T-cell (primary cell): ENCODE measurements around the gene ANAPC2. TPM values are rescaled to one million over a fixed set of nuclear protein-coding genes. Genes with fewer than 3 reads are reported as not detected.

ENCODE experiments used
- ATAC-seq, 4 experiments: fragments of 200-7000 bp in 3 of 4; fragments of 150-1000 bp in 1 of 4; cut with Tn5 transposase; replicated peaks in 1 of 4; 1 replicate in 3 of 4; 2 replicates in 1 of 4; pipeline ENCODE4 v1.10.0; 2021; ENCODE audit warnings: moderate library complexity in 3 of 4, mild to moderate bottlenecking in 2 of 4, moderate number of reproducible peaks in 1 of 4
- CTCF ChIA-PET, 2 donors: fragments of 300-600 bp; sonication (Branson Sonifier 250); formaldehyde crosslinking; loops; one replicate each; lab custom pipeline; 2022; ENCODE audit warnings: antibody characterized with exemption in 2 of 2; lab: Charles Lee
- POLR2A ChIA-PET, 2 donors: fragments of 300-600 bp; sonication (Branson Sonifier 250); formaldehyde crosslinking; loops; one replicate each; lab custom pipeline; 2022; ENCODE audit warnings: antibody characterized with exemption in 2 of 2; lab: Charles Lee
- DNase-seq, 35 experiments: peaks; one replicate each; pipeline versions ENCODE4 v3.0.0 to v3.0.0-alpha.2; 2013 to 2023
- H3K27ac ChIP-seq: one replicate; pipeline ENCODE4 v1.5.1; 2013; ENCODE audit warnings: low read length
- H3K27me3 ChIP-seq, 2 experiments: replicated peaks in 1 of 2; 1 replicate in 1 of 2; 2 replicates in 1 of 2; pipeline versions ENCODE4 v1.6.1 to v1.7.0; 2013; ENCODE audit warnings: low read length in 1 of 2, mixed read lengths in 1 of 2; ENCODE audit not compliant: control insufficient read depth in 2 of 2, insufficient read depth in 2 of 2; ENCODE audit errors: extremely low read depth in 1 of 2
- H3K36me3 ChIP-seq, 2 donors: 1 replicate in 1 of 2; 2 replicates in 1 of 2; pipeline versions ENCODE4 v1.6.1 to v1.7.0; 2013; ENCODE audit warnings: low read length in 1 of 2; ENCODE audit not compliant: control insufficient read depth in 2 of 2, insufficient read depth in 1 of 2; ENCODE audit errors: extremely low read depth in 1 of 2
- H3K4me1 ChIP-seq, 2 experiments: 1 replicate in 1 of 2; 2 replicates in 1 of 2; pipeline versions ENCODE4 v1.6.1 to v1.7.0; 2013; ENCODE audit warnings: low read length in 2 of 2, mixed read lengths in 1 of 2; ENCODE audit not compliant: insufficient read depth in 2 of 2, control insufficient read depth in 1 of 2; ENCODE audit errors: extremely low read depth in 1 of 2
- H3K4me3 ChIP-seq, 2 donors: 1 replicate in 1 of 2; 2 replicates in 1 of 2; pipeline versions ENCODE4 v1.5.1 to v1.7.0; 2013; ENCODE audit warnings: mild to moderate bottlenecking in 2 of 2, low read length in 1 of 2, moderate library complexity in 1 of 2; ENCODE audit not compliant: control insufficient read depth in 1 of 2; ENCODE audit errors: extremely low read depth in 1 of 2
- H3K9me3 ChIP-seq: 2 replicates; pipeline ENCODE4 v1.7.0; 2013
- H3K27ac Mint-ChIP-seq, 2 donors: one replicate each; pipeline ENCODE4 v1.8.0; 2020 to 2021; ENCODE audit warnings: mild to moderate bottlenecking in 2 of 2, mixed read lengths in 2 of 2
- H3K27me3 Mint-ChIP-seq, 2 donors: one replicate each; pipeline ENCODE4 v1.8.0; 2021 to 2022; ENCODE audit warnings: mixed read lengths in 2 of 2
- H3K36me3 Mint-ChIP-seq: one replicate; pipeline ENCODE4 v1.8.0; 2021; ENCODE audit warnings: mixed read lengths
- H3K4me1 Mint-ChIP-seq, 3 donors: one replicate each; pipeline ENCODE4 v1.8.0; 2020 to 2022; ENCODE audit warnings: mixed read lengths in 3 of 3, mild to moderate bottlenecking in 1 of 3
- H3K4me3 Mint-ChIP-seq, 3 donors: one replicate each; pipeline ENCODE4 v1.8.0; 2020 to 2022; ENCODE audit warnings: mild to moderate bottlenecking in 3 of 3, mixed read lengths in 3 of 3, moderate library complexity in 3 of 3
- H3K9me3 Mint-ChIP-seq, 3 donors: one replicate each; pipeline ENCODE4 v1.8.0; 2020 to 2022; ENCODE audit warnings: mixed read lengths in 3 of 3
- WGBS: methylation state at CpG from one replicate; pipeline ENCODE4 v1.1.5; 2013; ENCODE audit warnings: missing lambda C conversion rate; ENCODE audit not compliant: insufficient coverage; 5-methylcytosine and 5-hydroxymethylcytosine counted together
- total RNA-seq, 35 experiments: library from RNA in 6 of 35; stranded (reverse) in 6 of 35; fragments of 120-200 nt in 1 of 35; gene quantifications; one replicate each; pipeline versions ENCODE4 v1.2.1 to v1.2.4 and lab custom pipeline; 2013 to 2026

The ANAPC2 gene
- total RNA-seq, 5 donors from 2014 or later (not counting 1 experiment from before 2014, with no cell fraction given), result 133 to 142 (median 141) TPM

DNA sequence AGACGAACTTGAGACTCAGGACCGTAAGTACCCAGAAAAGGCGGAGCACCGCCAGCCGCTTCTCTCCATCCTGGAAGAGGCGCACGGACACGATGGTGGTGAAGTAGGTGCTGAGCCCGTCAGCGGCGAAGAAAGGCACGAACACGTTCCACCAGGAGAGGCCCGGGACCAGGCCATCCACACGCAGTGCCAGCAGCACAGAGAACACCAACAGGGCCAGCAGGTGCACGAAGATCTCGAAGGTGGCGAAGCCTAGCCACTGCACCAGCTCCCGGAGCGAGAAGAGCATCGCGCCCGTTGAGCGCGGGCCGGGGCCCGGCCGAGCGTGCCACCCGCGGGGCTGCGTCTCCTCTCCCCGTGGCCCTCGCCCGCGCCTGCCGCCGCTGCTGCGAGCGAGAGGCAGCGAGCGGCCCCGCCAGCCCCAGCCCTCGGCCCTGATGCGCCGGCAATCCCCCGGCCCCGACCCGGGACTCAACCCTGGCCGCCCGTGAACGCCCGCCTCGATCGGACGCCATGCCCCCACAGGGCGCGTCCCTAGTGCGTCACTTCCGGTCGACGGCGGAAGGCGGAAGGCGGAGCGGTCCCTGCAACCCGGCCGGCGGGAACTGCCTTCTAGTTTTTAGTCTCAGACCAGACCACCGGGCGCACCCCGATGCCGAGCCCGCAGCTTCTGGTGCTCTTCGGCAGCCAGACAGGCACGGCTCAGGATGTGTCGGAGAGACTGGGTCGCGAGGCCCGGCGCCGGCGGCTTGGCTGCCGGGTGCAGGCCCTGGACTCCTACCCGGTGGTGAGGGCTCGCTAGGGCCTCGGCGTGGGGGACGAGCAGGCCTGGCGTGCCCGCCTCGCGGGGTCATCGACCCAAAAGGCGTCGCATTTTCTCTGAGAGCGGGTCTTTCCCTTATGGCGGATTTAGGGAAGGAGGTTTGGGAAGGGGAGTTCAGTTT is 17.0 kb upstream of the ANAPC2 start, which contains the start of the genes NDOR1 and TMEM203:
NDOR1 (plus strand) TSS at position 575 of the 944 bp plus-strand sequence; CDS start at position 653, 78 bp downstream.
TMEM203 (minus strand) TSS at position 523 of the 944 bp plus-strand sequence; CDS start at position 289, 234 bp downstream.
- POLR2A ChIA-PET, result interaction anchor here (1.0 to 1.2 kb wide), 2 partner anchors 17 to 36 kb away, joined by 3 to 4 read pairs; partner anchors contain the start of genes RNF208 (in 1 of the 2) and TUBB4B (in 1 of the 2)
- H3K9me3 Mint-ChIP-seq, result no peaks in the 10 kb centered on the region

DNA sequence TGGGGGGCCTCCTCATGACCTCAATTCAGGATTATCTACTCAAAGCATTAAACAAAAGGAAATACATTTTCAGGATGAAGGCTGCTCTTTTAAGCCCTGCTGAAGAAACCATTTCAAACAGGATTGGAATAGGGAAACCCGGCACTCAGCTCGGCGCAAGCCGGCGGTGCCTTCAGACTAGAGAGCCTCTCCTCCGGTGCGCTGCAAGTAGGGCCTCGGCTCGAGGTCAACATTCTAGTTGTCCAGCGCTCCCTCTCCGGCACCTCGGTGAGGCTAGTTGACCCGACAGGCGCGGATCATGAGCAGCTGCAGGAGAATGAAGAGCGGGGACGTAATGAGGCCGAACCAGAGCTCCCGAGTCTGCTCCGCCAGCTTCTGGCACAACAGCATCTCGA is 16.4 kb upstream of the ANAPC2 start:
- Mint-ChIP-seq H3K4me3 (peak overlapping the region; percentile 90 to 92 (median 91)), H3K36me3 (peaks cover 9% of the 10 kb centered on the region), H3K27ac (peak overlapping the region; percentile 88 to 89), H3K9me3 (no peaks in the 10 kb centered on the region), H3K27me3 (no peaks in the 10 kb centered on the region), H3K4me1 (peaks cover 39 to 63% (median 48%) of the 10 kb centered on the region in 3 donors)
- Histone ChIP-seq H3K4me3 (peak overlapping the region; percentile 71 to 88), H3K36me3 (peaks cover 0 to 6% of the 10 kb centered on the region in 2 donors), H3K27me3 (peaks cover 0 to under 1% of the 10 kb centered on the region in 2 experiments), H3K4me1 (peaks cover 22 to 53% of the 10 kb centered on the region in 2 experiments), H3K27ac (peak overlapping the region; percentile 73), H3K9me3 (no peaks in the 10 kb centered on the region)
- POLR2A ChIA-PET, result interaction anchor here in 1 of 2 donors (1.2 kb wide), 1 partner anchor 36 kb away, joined by 4 read pairs; the partner anchor contains the start of gene TUBB4B
- CTCF ChIA-PET, result interaction anchor here in 1 of 2 donors (0.5 to 0.6 kb wide), 2 partner anchors 32 to 84 kb away, joined by 3 read pairs; no protein-coding TSS in a partner anchor
- DNase-seq (no peak), ATAC-seq (no peak)
- WGBS, result 21% methylated on average over 20 of the region's 21 CpGs

More for the DNA sequence above, 17.0 kb upstream of the ANAPC2 start, which contains the start of the genes NDOR1 and TMEM203:
- H3K4me3 ChIP-seq, result peak within 1 kb of the TSS; percentile 71 to 88
- no peaks in the 10 kb centered on the region for H3K9me3 ChIP-seq
- H3K36me3 Mint-ChIP-seq, result peaks cover 9% of the 10 kb centered on the region
- peak; percentile 50 to 59 (median 54) for ATAC-seq
- no peaks in the 10 kb centered on the region for H3K27me3 Mint-ChIP-seq
- peaks cover 22 to 51% of the 10 kb centered on the region in 2 experiments for H3K4me1 ChIP-seq
- peak; percentile 80 to 95 (median 91) for DNase-seq
- H3K27ac Mint-ChIP-seq, result peak within 1 kb of the TSS; percentile 88 to 89
- no peaks in the 10 kb centered on the region for H3K27me3 ChIP-seq
- peak within 1 kb of the TSS; percentile 90 to 92 (median 91) for H3K4me3 Mint-ChIP-seq
- peaks cover 0 to 6% of the 10 kb centered on the region in 2 donors for H3K36me3 ChIP-seq
- WGBS, result under 1% methylated on average over 95 of the region's 98 CpGs
- peaks cover 39 to 63% (median 48%) of the 10 kb centered on the region in 3 donors for H3K4me1 Mint-ChIP-seq
- CTCF ChIA-PET, result interaction anchor here in 1 of 2 donors (0.6 kb wide), 1 partner anchor 31 kb away, joined by 3 read pairs; no protein-coding TSS in a partner anchor
- peak within 1 kb of the TSS; percentile 73 for H3K27ac ChIP-seq

GRCh38 chr9:137202966-137203365 is 14.6 kb upstream of the ANAPC2 start:
- H3K4me3 Mint-ChIP-seq, result no peak overlapping the region
- H3K4me1 Mint-ChIP-seq, result peaks cover 39 to 66% (median 48%) of the 10 kb centered on the region in 3 donors
- WGBS, result 97% methylated on average over 4 of the region's 8 CpGs

DNA sequence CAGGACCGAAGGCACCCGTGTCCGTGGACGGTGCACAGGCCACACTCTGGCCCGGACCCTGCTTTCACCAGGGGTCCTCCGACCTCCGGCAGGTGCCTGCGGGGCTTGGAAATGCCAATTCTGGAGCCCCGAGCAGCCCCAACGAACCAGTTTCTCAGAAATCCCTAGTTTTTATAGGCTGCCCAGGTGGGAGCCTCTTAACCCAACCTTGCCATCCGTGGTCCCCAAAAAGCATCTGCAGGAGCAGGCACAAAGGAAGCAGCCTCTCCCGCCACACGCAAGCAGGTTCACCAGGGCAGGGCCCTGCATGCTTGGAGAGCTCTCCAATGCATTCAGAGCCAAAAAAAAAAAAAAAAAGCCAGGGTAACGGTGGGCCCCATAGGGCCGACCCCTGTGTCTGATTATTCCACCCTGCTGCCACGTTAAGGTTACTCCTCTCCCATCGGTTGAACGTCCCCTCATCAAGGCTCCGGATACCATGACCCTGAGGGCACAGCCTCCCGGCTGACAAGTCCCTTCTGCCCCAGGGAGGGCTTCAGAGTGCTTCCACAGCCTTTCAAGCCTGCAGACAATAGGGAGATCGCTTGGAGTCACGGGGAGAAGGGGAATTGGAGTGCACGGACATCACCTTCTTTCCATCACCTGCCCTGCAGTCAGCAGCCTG is 13.0 kb upstream of the ANAPC2 start:
- Histone ChIP-seq H3K27me3 (peaks cover 0 to 11% of the 10 kb centered on the region in 2 experiments), H3K27ac (peak overlapping the region; percentile 84), H3K4me3 (peak overlapping the region; percentile 75 to 83), H3K36me3 (peaks cover 0 to 2% of the 10 kb centered on the region in 2 donors), H3K9me3 (no peaks in the 10 kb centered on the region), H3K4me1 (peaks cover 18 to 55% of the 10 kb centered on the region in 2 experiments)
- Mint-ChIP-seq H3K9me3 (no peaks in the 10 kb centered on the region), H3K27ac (peak overlapping the region; percentile 78 to 79), H3K4me3 (peak overlapping the region; percentile 78 to 89 (median 81)), H3K4me1 (peaks cover 25 to 53% (median 35%) of the 10 kb centered on the region in 3 donors), H3K27me3 (no peaks in the 10 kb centered on the region), H3K36me3 (no peaks in the 10 kb centered on the region)
- POLR2A ChIA-PET, result interaction anchor here (0.6 to 1.6 kb wide), 5 partner anchors 11 to 115 kb away, joined by 3 to 7 read pairs (median 4); partner anchors contain the start of genes MAN1B1 (in 1 of the 2) and TUBB4B (in 1 of the 2)
- ATAC-seq (no peak), DNase-seq (no peak)
- 31% methylated on average over 22 of the region's 23 CpGs for WGBS
- CTCF ChIA-PET, result interaction anchor here in 1 of 2 donors (0.6 to 0.9 kb wide), 2 partner anchors 13 to 68 kb away, joined by 3 to 4 read pairs; partner anchors contain the start of genes ANAPC2 and SSNA1

More at GRCh38 chr9:137202966-137203365, 14.6 kb upstream of the ANAPC2 start:
- Histone ChIP-seq H3K27me3 (peaks cover 0 to 11% of the 10 kb centered on the region in 2 experiments), H3K27ac (no peak overlapping the region), H3K36me3 (peaks cover 0 to 2% of the 10 kb centered on the region in 2 donors), H3K4me1 (peaks cover 22 to 66% of the 10 kb centered on the region in 2 experiments), H3K4me3 (no peak overlapping the region), H3K9me3 (no peaks in the 10 kb centered on the region)
- CTCF ChIA-PET, result interaction anchor here in 1 of 2 donors (0.7 kb wide), 1 partner anchor 14 kb away, joined by 5 read pairs; no protein-coding TSS in a partner anchor
- DNase-seq (no peak), ATAC-seq (no peak)
- no peaks in the 10 kb centered on the region for H3K27me3 Mint-ChIP-seq
- peaks cover 6% of the 10 kb centered on the region for H3K36me3 Mint-ChIP-seq
- POLR2A ChIA-PET, result interaction anchor here in 1 of 2 donors (0.7 kb wide), 1 partner anchor 51 kb away, joined by 4 read pairs; no protein-coding TSS in a partner anchor
- no peaks in the 10 kb centered on the region for H3K9me3 Mint-ChIP-seq
- H3K27ac Mint-ChIP-seq, result no peak overlapping the region

GRCh38 chr9:137200311-137201204 is 12.2 kb upstream of the ANAPC2 start, which contains the start of gene TPRN:
TSS of gene TPRN (minus strand) at chr9:137200741. CDS start at chr9:137200711, 30 bp downstream.
- Histone ChIP-seq H3K4me3 (peak within 1 kb of the TSS; percentile 75 to 83), H3K36me3 (peaks cover 0 to 2% of the 10 kb centered on the region in 2 donors), H3K4me1 (peaks cover 14 to 48% of the 10 kb centered on the region in 2 experiments), H3K27me3 (peaks cover 0 to 11% of the 10 kb centered on the region in 2 experiments), H3K9me3 (no peaks in the 10 kb centered on the region), H3K27ac (peak within 1 kb of the TSS; percentile 84)
- ChIA-PET CTCF (interaction anchor here in 1 of 2 donors (0.5 to 0.9 kb wide), 3 partner anchors 12 to 222 kb away, joined by 3 to 4 read pairs (median 4); partner anchors contain the start of genes ANAPC2, EXD3, NOXA1 and SSNA1), POLR2A (interaction anchor here (0.5 to 1.6 kb wide), 6 partner anchors 11 to 114 kb away, joined by 3 to 7 read pairs (median 4); partner anchors contain the start of genes MAN1B1 (in 1 of the 2) and TUBB4B (in 1 of the 2))
- peak within 1 kb of the TSS; percentile 78 to 79 for H3K27ac Mint-ChIP-seq
- peaks cover 19 to 46% (median 31%) of the 10 kb centered on the region in 3 donors for H3K4me1 Mint-ChIP-seq
- no peaks in the 10 kb centered on the region for H3K36me3 Mint-ChIP-seq
- WGBS, result under 1% methylated on average over 118 of the region's 118 CpGs
- no peaks in the 10 kb centered on the region for H3K27me3 Mint-ChIP-seq
- ATAC-seq (peak; percentile 92 to 96 (median 96)), DNase-seq (peak; percentile 93 to 99 (median 98))
- peak within 1 kb of the TSS; percentile 81 to 89 (median 81) for H3K4me3 Mint-ChIP-seq
- H3K9me3 Mint-ChIP-seq, result no peaks in the 10 kb centered on the region
